T-helper 2 cell treated with Interferon-gamma antibody and Interleukin-4, amounts not matched to agents 100 ng/mL and 5 ng/mL, for 36 hours (primary cell): ENCODE data around the gene BCAR3. TPM values are rescaled to one million over a fixed set of nuclear protein-coding genes. Genes with fewer than 3 reads are reported as not detected.

Experiments
- intact Hi-C: fragments of 100-400 bp; cut with micrococcal nuclease; formaldehyde crosslinking; loops from one replicate; pipeline ENCODE4 v1.15.1; 2023
- total RNA-seq: library from RNA; stranded (reverse); gene quantifications from 2 replicates; pipeline ENCODE4 v1.2.3, GENCODE V29; 2022

Gene BCAR3
- total RNA-seq, 1 donor from 2014 or later = 8.6 TPM

DNA sequence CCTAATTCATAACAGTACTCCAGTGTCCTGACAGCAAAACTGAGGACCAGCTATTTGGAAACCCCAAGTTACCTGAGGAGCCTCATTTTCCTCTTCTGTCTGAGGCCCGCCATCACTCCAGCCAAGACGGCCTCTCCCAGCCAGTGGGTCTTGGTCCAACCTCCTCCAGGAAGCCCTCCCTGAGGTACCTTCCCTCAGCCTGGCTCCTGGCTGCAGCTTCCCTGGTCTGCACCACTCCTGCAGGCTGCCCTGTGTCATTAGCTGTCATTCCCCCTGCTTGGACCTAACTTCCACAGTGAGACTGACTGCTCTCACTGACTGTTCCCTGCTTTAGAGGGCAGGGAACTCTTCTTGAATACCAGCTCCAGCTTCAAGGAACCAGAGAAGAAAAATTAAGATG is 33.0 kb downstream of the BCAR3 start:
- intact Hi-C loops = no loop called here

DNA sequence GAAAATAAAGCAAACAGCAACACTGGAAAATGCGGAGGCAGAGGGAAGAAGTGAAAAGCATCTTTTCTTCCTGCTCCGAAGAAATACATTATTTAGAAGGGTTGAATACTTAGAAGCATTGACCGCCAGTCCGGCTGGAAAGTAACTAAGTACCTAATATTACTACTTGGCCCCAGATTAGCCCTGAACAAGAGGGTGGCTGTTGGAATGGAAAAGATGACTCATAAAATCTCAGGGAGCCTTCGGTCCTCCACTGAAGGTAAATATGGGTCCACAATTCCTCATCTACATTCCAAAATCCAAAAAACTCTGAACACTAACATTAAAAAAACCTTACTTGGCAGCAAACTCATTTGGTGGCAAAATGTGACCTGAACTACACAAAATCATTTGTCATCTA is 40.1 kb downstream of the BCAR3 start:
- intact Hi-C loops = no loop called here

DNA sequence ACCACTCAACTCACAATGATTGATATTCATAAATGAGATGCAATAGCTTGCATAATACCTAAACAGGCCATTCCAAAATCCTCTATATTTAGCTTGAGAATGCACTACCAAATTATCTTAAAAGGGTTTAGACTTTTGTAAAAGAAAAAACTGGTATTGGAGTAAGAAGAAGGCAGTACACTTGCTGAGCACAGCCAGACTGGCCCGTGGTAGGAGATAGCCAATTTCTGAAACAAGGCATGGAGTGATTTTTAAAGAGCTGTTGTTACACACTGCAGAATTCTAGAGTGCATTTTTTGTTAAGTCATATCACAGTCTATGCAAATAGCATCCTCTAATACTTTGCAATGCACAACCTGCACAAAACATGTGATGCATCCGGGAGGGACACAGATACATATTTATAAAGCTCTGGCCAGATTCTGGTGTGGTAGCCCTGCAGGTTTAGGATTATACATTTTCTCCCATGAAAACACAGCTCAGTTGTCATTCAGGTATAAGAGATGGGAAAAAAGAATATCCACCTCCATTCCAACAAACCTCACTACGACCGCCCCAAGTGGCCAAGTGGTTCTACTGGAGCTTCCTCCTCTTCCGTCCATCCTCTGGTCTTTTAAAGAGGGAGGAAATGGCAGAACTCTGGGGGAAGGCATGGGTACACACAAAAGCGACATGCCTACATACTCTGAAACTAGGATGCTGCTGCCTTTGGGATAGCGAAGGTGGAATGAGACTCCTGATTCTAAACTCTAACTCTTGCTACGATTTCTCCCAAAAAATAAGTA is 40.8 kb downstream of the BCAR3 start:
- intact Hi-C loops = no loop called here

DNA sequence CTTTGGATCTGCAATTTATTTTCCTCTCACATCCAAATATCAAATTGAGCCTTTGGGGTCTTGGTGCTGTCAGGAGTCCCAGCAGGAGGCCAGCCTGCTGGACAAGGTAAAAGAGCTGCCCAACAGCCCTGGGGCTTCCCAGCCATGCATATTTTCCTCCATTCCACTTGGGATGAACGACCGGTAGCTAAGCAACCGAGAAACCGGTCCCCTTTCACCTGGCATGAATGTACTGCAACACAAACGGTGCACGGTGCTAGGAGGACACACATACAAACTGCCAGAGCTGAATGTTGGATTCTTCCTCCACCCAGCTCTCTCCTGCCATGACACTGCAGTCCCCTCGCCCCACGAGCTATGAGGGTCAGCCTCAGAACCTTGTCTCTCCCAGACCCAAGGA is 42.7 kb downstream of the BCAR3 start:
- intact Hi-C loops = no loop called here

DNA sequence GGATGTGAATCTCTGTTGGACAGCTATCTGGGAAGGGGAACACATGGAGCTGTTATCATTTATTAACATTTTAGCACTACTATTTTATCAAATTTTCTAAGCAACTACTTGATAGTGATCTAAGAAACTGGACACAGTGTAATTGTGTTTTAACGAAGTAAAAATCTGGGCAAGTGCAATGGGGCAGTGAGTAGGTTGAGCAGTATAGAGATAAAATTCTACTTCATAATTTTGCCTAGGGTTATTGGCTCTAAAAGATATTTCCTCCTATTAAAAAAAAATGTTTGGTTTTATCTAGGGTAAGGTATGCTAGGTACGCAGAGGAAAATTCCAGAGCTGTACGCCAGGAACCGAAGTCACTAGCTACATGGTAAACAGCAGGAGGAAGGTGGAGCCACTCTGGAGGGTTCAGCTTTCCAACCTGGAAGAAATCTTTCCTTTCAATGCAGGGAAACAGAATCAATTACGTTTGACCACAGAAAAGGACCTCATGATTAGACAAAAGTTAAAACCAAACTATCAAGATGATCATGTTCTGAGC is 43.3 kb downstream of the BCAR3 start:
- intact Hi-C loops = no loop called here

DNA sequence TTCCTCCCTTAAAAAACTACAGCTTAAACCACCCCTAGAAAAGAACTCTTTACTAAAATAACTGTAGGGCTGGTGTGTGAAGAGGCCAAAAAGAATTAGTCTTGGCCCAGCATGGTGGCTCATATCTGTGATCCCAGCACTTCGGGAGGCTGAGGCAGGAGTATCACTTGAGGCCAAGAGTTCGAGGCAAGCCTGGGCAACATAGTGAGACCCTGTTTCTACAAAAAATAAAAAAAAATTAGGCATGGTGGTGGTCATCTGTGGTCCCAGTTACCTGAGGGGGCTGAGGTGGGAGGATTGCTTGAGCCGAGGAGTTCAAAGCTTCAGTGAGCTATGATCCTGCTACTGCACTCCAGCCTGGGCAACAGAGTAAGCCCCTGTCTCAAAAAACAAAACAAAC is 44.9 kb downstream of the BCAR3 start:
- intact Hi-C loops = no loop called here

DNA sequence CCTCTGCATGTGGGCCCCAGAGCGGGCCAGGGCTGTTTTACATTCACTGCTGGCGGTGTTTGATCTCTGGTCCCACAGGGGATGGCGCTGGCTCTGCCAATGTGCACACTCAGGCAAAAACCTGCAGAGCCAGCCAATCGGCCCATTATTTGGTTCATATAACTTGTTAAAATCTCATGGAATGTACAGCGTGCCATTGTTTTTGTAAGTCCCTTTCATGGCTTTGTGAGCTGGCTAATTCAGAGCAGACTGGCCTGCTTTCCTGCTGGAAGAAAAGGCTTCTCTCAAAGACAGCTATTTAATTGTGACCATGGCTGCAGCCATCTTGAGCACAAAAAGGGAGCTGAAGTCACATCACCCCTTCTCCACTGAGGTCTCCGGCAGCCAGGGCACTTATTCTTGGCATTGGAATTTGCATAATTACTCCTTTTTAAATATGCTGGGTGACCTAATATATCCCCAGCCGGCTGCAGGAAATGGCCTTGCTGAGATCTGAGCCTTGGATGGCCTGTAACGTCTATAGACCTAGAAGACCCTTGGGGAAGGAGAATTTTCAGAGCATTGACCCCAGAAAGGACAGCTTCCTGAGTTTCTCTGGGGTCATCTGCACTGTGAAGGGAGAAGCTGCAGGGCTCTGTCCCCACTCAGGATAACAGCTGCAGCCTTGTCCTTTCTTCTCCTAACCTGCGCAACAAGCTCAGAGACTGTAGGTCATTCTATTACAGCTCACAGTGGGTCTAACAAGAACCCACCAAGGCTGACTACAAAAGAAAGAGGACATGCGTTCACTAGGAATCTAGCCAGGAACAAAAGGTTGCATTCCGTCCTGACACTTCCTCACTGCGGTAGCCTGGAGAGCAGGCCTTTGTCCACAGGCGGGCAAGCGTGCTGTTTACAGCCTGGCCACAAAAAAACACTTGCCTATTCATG is 45.8 kb downstream of the BCAR3 start:
- intact Hi-C loops = no loop called here

DNA sequence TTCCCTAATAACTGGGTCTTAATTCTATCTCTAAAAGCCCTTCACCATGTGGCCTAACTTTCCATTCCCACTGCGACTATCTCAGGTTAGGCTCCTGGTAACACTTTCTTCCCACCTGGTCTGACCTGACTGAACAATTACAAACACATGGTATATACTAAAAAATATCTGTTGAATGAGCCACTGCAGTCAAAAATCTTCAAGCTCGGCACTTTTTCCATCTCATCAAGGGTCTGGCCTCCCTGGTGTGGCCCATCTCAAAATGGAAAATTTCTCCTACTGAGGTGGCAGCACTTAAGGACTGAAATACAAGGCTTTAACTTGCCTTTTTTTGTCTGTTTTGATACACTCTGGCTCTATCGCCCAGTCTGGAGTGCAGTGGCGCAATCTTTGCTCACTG is 48.3 kb downstream of the BCAR3 start:
- intact Hi-C loops = no loop called here

DNA sequence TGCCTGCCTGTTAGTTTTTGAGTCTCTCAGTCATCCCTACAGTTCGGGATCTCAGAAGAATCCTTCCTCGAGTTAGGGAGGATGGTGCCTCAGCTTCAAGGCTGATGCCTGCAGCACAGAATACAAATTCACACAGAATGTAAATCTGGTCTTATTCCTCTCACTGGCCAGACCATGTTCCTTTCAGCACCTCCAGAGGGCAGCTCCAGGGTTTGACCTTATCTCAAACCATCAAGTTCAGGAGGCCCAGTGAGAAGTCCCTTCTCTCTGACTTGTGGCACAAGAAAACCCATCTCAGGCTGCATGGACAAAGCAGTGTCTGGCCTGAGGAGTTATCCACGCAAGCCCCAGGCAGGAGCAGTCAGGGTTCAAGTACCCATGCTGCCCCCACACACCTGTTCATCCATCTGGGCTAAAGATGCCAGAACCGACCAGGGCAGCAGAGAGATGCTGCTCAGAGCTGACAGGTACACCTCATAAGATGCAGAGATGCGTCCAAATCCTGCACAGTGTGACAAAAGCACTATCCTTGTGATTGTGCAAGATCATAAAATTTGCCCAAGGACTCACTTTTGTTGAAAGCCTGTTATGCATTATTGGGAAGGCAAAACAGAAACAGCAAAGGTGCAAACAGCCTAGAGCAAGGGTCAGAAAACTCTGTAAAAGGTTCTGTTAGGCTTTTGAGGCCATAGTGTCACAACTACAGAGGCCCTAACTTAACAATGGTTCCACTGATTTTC is 49.8 kb downstream of the BCAR3 start:
- intact Hi-C loops = no loop called here

DNA sequence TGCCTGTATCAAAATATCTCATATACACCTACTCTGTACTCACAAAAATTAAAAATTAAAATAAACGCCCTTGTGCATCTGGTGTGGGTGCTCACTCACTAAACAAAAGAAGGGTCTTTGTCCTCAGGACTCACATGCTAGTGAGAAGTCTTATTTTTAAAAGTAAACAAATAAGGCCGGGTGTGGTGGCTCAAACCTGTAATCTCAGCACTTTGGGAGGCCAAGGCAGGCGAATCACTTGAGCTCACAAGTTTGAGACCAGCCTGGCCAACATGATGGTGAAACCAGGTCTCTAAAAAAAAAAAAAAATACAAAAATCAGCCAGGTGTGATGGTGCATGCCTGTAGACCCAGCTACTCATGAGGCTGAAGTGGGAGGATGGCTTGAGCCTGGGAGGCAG is 51.5 kb downstream of the BCAR3 start:
- intact Hi-C loops = no loop called here

DNA sequence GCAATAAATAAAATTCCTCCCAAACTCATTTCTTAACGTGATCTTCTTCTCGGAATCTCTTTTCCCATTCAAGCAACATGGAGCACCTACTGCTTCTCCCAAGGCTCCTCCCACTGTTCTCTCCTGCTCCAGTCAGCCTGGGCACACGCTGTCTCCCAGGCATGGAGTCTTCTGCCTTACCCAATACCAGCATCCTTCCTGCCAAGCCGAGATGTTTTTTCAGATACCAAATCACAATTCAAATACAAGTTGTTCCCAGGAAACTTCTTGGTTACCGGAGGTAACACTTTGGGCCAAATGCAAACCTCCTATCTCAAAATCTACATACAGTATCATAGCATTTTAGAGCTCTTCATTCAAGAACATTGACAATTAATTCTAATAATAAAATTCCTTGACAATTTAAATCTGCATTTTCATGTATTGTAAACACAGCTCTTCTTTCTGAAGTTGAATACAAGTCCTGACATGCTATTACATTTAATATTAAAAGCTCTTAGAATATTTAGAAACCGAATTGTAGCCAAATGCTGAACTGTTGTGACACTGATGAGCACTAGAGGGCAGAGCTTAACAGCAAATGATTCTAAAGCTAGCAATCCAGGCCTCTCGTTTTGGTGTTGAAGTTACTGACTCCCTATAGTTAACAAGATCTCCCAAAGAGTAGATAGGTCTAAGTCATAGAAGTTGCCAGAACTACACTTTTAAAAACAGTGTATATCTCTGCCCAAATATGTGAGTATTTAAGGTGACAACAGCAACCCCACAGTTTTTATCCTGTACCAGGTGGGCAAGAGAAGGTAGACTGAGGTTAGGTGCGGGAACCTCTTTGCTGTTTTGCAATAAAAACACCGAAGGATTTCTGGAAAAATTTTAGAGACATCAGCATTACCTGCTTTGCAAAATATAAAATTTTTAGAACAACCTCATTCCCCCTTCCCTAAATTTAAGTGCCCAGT is 52.3 kb downstream of the BCAR3 start:
- intact Hi-C loops = loop anchor here (1.0 to 5.0 kb wide), 7 partner anchors 52 to 327 kb away; partner anchors contain the start of genes BCAR3 and GCLM

DNA sequence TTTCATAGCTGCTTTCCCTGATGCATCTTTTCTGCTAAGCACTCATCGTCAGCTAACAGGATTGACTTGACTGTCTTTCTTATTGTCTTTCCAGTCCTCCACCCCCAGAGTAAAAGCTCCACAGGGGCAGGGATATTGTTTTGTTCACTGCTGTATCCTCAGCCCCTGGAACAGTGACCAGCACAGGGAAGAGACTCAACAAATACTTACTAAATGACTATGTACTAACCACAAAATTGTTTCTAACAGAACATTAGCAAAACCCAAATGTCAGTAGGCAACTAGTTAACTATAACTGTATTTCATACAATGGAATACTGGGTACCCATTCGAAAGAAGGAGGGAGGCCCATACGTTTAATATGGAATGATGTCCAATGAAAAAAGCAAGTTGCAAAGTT is 53.0 kb downstream of the BCAR3 start:
- intact Hi-C loops = loop anchor here (1.0 to 5.0 kb wide), 7 partner anchors 53 to 326 kb away; partner anchors contain the start of genes BCAR3 and GCLM

DNA sequence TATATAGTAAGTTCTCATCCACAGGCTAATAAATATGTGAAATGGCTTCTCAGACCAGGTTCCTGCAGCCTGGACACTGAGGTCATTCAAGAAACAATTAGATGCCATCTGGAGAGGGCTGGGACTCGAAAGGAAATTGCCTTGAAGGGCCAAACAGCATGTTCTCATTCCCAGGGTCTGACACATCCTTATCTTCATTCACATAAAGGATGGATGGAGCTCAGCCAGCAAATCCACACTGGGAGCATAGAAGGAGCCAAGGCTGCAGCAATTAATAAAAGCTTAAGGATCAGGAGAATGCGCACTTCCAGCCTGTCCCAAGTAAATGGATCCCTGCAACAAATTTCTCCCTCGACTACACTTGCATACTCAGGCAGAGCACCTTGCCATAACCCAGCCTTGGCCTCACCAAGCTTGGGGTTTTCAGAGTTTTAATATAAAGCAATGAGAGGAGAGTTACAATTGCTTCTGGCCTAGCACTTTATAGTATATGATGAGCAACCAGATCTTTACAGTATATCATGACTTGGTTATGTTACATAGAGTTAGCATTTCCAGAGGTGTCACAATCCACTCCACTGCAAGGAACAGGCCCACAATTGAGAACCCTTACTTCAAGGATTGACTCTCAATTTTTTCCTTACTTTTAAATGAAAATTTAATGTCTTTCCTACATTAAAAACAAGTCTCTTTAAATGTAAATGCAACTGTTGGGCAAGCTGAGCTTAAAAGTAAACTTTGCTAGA is 55.9 kb downstream of the BCAR3 start:
- intact Hi-C loops = loop anchor here (5.0 kb wide), 1 partner anchor 323 kb away; no protein-coding TSS in a partner anchor

DNA sequence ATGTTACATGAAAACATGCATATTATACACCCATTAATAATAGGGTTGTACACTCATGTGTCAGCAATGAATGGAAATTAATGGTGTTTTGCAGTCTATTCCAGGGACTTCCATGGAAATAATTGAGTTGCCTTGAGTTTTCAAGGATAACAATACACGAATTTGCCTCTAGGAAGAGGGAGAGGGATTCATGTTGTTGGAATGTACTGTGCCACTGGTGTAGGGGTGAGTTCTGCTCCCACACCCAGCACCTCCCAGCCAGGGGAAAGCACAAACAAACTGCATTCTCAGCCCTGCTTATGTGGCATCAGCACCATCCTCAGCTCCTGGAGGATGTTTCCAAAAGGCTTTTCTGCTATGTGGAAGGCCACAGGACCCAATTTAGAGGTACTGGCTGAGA is 57.8 kb downstream of the BCAR3 start:
- intact Hi-C loops = no loop called here

DNA sequence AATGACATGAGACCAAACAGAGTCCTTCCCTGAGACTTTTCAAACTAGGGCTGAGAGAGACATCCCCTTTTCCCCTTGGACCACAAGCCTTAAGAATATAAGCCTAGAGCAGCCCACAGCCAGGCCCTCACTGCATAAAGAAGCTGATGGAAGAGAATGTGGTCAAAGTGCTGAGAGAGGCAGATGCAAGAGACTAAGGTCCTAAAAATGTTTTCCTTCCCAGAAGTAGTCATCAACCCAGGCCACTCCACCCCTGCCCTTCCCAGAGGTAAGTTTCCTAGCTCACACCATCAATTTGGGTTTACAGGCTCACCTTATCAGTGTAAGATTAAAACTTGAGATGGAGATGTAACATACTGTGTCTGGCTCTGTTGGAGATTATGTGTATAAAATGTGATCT is 58.2 kb downstream of the BCAR3 start:
- intact Hi-C loops = no loop called here

DNA sequence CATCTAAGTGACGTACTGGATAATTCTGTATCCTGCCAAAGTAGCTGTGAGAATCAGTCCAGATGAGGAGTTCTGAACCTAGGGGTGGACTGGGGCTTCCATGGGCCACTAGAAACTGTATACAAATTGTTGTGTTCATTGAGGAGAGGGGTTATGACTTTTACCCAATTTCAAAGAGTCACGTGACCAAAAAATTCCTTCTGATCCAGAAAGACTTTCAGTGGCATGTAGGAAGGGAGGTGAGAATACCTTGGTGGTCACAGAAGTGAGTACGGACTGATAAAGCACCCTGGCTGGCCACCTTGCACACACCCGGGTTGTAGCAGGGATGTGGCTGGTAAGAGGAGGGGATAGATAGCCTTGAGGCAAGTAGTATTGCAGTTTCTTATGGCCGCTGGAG is 60.4 kb downstream of the BCAR3 start:
- intact Hi-C loops = no loop called here

DNA sequence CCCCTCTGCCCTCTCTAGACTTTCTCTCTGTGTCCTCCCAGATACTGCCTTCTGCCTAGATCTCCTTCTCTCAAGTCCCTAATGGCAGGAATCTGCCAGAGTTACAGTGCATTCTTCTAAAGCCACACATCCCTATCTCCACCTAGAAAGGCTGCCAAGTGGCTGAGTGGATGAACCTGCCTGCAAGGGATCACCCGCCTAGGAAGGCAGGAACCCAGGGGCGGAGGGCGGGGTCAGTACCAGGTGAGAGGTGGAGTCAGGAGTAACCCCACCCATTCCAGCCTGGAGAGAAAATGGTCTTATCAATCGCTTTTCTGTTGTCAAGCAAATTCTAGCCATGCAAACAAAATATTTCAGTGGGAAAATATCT is 60.8 kb downstream of the BCAR3 start:
- intact Hi-C loops = no loop called here

DNA sequence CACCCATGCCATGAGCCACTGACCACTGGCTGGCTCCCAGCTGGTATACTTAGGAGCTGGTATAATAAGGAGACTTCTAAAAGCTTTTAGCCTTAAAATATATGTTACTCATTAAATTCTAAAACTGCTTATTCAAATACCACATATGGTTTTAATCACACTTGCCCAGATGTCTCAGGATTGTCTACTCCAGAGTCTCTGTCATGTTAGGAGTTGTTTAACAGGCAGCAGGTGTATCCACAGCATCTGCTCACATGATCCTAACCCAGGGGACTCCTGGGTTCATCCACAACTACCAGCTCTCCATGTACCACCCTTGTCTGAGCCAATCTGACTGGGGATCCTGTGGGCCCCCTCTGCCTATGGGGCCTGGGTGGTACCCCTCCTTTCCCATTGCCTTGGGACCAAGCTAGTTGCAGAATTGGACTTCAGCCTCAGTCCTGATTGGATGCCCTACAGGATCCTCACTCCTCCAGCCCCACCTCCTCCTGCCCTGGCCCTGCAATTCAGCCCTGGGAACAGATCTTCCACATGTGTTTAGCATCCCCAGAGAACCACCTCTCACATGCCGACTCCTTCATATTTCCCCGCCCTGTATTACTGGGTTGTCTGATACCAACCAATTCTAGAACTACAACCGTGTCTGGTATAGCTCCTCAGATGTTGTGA is 61.3 kb downstream of the BCAR3 start:
- intact Hi-C loops = no loop called here
